Fibroblast of upper back skin (primary cell): Measurements from ENCODE around the gene NEMP1.
"Not testable (repeated sequence)": the region's sequence is repeated elsewhere in the genome, so short reads cannot be mapped to it uniquely, and the experiment has no call there.

ENCODE experiments used
- DNase-seq: peaks from one replicate; pipeline ENCODE4 v3.0.0-alpha.2; 2013

The NEMP1 gene

DNA sequence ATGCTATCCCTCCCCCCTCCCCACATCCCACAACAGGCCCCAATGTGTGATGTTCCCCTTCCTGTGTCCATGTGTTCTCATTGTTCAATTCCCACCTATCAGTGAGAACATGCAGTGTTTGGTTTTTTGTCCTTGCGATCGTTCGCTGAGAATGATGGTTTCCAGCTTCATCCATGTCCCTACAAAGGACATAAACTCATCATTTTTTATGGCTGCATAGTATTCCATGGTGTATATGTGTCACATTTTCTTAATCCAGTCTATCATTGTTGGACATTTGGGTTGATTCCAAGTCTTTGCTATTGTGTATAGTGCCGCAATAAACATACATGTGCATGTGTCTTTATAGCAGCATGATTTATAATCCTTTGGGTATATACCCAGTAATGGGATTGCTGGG, 25.4 kb downstream of the NEMP1 start:
- DNase-seq = not testable (repeated sequence)

DNA sequence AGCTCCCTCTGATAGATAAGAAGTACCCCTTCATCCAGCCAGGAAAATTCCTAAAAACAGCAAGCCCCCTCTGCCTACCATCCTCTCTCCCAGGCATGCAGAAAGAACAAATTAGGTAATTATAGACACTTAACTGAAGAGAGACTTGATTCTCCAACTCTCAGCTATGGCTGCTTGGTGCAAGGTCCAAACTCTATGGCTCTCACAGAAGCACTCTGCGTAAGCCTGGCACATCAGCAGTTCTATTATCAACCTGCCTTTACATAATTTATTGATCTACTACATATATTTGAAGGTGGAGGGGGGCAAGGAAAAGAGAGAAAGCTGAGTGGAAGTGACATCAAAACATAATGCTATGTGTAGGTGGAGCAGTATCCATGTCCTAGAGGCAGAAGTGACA, 27.6 kb downstream of the NEMP1 start:
- no peak for DNase-seq

GRCh38 chr12:57049890-57050289, 28.7 kb downstream of the NEMP1 start, which contains the start of gene MYO1A:
Gene MYO1A (minus strand): TSS chr12:57050129. CDS start chr12:57048323, 1,806 bp downstream.
- DNase-seq = no peak

DNA sequence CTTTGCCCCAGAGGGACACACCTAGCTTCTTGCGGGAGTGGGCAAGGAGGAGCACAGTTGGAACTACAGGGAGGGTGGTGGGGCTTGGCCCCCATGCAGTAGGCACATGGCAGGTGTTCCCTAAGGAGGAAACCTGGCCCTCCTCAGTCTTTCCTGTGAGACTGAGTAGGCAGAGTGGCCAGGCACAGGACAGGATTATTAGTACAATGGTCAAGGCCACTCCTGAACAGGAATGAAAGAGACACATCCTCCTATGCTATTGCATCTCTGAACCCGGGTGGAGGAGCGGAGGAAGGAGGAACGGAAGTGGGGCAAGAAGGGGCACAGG, 29.5 kb downstream of the NEMP1 start:
- DNase-seq = no peak

- DNase-seq = no peak
These were observed 30.0 kb downstream of the NEMP1 start for GRCh38 chr12:57048423-57049118.

GRCh38 chr12:57047981-57048380, 30.6 kb downstream of the NEMP1 start:
- DNase-seq = peak; percentile 12

- no peak for DNase-seq
These were observed 31.4 kb downstream of the NEMP1 start for GRCh38 chr12:57046947-57047890.

DNA sequence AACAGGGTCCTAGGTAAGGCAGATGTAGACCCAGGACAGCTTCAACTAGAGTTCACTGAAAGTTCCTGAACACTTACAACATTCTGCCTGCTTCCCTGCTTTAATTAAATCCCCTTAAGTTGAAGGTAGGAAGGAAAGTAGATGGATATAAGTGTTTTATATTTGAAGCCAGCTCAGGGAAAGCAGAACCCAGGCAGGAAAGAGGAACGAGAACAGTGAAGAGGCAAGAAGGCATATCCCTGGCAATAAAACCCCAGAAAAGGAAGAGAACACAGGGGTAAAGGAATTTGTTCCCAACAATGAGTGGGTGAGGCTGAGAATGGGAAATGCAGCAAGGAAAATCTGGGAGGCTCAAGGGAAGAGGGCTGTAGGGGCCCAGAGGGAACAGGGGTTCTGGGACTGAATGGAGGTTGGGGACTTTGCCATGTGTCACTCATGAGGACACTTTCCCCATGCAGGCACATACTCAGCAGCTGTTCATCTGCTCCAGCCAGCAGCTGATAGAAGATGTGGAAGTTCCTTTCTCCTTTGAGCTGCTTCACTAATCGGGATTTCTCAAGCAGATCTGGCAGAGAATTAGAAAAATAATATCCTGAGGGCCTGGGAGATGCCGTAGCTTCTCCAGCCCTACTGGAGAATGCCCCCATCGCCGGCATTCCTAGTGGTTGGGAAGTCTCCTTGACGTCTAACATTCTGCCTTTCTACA, 32.4 kb downstream of the NEMP1 start:
- no peak for DNase-seq

DNA sequence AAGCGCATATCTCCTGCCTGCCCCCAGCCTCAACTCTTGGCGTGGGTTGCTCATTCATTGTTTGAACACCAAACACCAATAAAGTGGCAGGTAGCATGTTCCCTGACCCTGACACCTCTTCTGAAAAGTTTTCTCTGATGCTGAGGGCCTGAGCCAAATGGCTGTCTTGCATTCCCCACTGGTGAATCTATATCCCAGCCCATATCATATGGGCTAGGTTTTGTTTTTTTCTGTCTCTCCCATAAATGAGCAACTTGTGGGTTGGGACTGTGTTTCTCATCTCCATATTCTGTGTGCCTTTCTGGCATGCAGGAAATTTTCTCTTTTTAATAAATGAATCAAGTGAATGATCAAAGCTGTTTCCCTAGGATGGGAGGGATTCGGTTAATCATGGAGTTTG, 33.7 kb downstream of the NEMP1 start:
- no peak for DNase-seq

- no peak for DNase-seq
These were observed 34.1 kb downstream of the NEMP1 start for GRCh38 chr12:57044468-57044867.

DNA sequence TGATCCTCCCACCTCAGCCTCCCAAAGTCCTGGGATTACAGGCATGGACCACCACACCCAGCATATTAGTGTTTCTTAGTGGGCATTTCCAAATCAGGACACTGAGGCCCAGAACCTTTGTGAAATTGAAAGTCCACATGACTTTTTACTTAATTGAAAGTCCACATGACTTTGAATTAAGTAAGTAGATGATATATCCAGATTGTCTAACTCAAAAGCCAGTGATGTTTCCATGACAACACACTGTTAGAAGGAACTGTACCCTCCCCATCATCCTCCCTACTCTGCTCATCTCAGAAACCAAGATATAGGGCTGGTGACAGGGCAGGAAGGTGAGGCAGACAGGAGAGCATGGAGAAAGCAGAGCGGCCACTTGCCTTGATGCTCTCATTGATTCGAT, 35.9 kb downstream of the NEMP1 start:
- DNase-seq = no peak

DNA sequence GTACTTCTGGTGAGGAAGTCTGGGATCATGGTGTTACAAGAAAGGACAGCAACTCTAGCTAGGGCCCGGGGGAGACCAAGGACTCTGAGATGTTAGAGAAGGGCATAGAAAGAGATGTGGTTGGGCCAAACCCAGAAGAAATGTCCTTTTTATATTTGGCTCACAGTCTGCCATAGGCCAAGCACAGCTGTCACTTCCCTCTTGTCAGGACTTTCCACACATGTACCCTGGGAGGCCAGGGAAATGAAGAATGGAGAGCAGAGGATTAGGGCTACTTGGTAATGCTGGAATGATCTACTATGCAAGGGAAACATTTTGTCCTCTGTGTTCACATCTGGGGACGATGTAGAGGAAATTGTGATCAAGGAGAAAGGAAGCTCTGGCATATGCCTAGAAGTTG, 37.8 kb downstream of the NEMP1 start:
- no peak for DNase-seq

- DNase-seq = no peak
These were observed 38.4 kb downstream of the NEMP1 start for GRCh38 chr12:57040211-57040610.

- no peak for DNase-seq
These were observed 39.4 kb downstream of the NEMP1 start for GRCh38 chr12:57039016-57039798.

DNA sequence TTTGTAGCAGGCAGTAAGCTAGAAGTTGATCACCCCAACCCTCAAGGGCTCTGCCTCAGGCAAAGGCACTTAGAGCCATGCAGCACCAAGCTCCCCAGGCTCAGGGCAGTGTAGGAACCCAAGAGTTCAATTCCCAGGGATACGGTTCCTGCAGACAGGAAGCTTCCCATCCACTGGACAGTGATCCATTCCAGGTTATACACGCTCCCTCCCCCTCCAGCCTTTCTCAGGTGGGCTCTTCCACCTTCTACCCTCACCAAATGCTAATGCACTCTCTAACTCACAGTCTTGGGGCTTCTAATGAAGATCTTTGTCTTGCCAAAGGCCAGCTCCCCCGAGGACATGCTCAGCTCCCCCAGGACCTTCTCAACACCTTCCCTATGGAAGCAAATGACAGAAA, 41.3 kb downstream of the NEMP1 start:
- DNase-seq = no peak

DNA sequence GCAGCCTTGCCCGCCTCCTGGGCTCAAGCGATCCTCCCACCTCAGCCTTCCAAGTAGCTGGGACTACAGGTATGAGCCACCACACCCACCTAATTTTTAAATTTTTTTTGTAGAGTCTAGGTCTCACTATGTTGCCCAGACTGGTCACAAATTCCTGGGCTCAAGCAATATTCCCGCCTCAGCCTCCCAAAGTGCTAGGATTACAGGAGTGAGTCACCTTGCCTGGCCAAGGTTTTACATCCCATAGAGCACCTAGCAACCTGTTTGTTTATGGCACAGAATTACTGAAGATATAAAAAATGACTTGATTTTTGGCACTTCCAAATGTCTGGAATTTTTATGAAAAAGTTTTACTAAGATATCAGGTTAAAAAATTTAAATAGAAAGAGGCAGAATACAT, 45.2 kb downstream of the NEMP1 start:
- no peak for DNase-seq

GRCh38 chr12:57031789-57032188, 46.8 kb downstream of the NEMP1 start:
- DNase-seq = no peak

- DNase-seq = no peak
These were observed 47.4 kb downstream of the NEMP1 start for GRCh38 chr12:57031138-57031725.

GRCh38 chr12:57029457-57029856, 49.1 kb downstream of the NEMP1 start:
- no peak for DNase-seq

DNA sequence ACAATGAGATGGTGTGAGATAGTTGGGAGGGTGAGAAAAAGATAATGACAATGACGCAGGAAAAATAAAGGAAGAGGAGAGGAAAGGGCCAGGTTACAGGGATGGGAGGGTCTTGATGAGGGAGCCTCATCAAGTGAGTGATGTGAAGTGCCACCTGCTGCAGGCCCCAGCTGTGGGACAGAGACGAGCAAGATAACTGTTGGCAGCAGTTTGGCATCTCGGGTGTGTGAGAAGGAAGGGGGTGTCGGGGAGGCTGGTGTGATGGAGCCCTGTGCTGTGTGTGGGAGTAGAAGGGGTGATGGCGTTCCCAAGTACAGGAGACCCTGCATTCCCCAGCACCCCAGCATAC, 50.8 kb downstream of the NEMP1 start:
- DNase-seq = no peak

DNA sequence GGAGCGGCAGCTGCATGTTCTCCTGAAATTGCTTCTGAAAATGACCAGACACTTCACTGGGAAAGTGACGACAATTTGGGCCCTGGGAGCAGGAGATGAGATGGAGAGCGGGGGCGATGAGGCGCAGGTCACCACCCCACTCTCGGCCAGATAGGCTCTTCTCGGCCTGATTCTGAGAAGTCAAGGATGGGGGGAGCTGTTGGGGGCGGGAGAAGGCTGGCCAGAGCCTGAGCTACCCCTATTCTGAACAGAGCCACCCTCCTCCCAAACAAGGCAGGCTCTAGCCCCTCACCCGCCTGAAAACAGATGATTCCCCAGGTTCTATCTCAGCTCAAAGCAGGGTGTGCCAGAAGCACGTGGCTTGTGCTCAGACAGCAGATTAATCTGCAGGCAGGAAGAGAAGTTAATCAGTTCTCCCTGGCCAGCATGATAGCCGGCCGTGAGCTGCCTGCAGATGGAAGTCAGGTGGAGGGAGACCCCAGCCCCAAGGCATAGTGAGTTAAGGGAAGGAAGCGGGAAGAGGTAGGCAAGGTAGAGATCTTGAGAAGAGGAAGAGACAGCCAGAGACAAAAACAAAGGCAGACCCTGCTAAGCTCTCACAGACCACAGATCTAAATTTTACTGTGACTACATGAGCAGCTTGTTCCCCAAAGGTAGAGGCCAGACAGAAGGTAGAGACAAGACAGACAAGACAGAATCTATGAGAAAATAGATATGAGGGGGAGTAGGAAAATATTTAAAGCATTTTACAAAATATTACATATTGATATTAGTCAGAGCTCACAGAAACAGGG, 51.4 kb downstream of the NEMP1 start:
- no peak for DNase-seq

- no peak for DNase-seq
These were observed 53.4 kb downstream of the NEMP1 start for GRCh38 chr12:57025196-57025595.
